GM12875 (cell line): ENCODE results near the gene GADD45G.

ENCODE experiments used
- H3K4me3 ChIP-seq: one replicate; pipeline ENCODE4 v1.5.1; 2011; ENCODE audit warnings: low read depth, low read length, control low read depth
- TF ChIP-seq, protein P1 (sequence below): IDR thresholded peaks from 2 replicates; pipeline ENCODE4 v1.5.1; 2011; ENCODE audit warnings: low read depth, mild to moderate bottlenecking, control low read depth, inconsistent platforms, low read length, moderate library complexity, borderline replicate concordance; ENCODE audit not compliant: insufficient read depth

GADD45G gene

DNA sequence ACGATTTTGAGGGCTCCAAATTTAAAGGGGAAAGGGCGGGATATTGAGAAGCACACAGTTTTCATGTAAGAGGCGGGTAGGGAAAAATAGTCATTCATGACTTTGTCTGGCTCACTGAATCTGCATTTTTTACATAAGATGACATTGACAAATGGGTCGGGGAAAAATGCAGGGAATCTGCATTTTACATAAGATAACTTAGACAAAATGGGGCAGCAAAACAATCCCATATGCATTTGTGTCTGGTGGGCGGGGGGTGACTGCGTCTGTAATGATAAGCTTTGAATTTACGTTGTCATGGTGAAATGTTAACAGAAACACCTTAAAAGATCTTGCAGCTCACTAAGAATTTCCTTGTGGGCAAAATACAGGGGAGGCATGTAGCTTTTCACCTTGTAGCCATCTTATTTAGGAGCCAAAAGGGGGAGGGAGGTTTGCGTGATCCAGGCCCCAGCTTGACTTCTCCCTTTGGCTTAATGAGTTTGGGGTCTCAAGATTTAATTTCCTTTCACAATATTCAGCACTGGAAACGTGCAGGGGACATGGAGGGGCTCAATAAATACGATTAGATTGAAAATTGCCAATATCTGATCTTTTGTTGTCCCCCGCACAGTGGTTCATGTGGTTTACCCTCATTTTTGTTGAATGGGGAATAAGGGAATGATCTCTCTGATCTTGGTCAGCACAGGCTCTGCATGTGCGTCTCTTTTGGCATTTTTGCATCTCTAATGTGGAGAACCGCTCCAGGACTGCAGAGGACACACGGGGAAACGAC is 41.1 kb upstream of the GADD45G start:
- TF ChIP-seq, protein P1, sequence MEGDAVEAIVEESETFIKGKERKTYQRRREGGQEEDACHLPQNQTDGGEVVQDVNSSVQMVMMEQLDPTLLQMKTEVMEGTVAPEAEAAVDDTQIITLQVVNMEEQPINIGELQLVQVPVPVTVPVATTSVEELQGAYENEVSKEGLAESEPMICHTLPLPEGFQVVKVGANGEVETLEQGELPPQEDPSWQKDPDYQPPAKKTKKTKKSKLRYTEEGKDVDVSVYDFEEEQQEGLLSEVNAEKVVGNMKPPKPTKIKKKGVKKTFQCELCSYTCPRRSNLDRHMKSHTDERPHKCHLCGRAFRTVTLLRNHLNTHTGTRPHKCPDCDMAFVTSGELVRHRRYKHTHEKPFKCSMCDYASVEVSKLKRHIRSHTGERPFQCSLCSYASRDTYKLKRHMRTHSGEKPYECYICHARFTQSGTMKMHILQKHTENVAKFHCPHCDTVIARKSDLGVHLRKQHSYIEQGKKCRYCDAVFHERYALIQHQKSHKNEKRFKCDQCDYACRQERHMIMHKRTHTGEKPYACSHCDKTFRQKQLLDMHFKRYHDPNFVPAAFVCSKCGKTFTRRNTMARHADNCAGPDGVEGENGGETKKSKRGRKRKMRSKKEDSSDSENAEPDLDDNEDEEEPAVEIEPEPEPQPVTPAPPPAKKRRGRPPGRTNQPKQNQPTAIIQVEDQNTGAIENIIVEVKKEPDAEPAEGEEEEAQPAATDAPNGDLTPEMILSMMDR, result no peak
- H3K4me3 ChIP-seq, result no peak overlapping the region

DNA sequence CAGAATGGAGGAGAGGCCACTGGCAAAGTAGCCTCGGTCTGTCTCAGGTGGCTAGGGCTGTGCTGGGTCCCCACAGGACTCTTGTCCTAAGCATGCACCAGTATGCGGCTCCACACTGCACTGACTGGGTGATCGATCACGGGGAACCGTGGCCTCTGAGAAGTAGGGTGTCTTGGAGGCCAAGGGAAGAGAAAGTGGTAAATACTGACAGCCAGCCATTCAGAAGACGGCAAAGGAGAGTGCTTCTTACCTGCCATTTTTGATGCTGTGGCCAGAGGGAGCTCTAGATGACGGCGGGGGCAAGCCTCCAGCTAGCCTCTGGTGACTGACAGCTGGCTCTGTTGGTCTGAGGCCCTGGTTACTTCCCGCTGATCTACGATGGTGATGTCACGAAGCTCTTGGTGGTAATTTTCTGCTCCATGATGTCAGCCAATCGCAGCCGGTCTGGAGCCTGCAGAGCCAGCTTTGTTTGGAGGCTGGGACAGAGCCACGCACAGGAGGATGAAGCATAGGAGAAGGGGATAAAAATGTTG is 40.4 kb upstream of the GADD45G start:
- TF ChIP-seq, protein P1, result peak; percentile 61
- no peak overlapping the region for H3K4me3 ChIP-seq

DNA sequence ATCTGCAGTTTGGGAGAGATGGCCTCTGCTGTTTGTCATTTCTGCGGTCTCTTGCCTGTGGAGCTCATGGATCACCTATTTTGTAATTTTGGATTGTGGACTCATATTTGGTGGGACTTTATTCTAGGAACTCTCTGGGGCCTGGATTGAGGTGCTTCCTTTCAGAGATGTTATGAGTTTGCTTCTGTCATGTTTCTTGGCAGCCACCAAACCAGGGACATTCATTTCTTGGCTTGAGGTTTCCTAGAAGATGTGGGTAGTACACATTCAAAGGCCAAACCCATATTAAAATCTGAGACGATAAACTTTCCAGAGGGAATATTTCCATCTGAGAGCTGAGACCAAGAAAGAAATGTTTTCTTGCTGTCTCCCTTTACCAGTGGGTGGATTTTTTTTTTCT is 37.2 kb upstream of the GADD45G start:
- no peak overlapping the region for H3K4me3 ChIP-seq
- TF ChIP-seq, protein P1, result no peak

DNA sequence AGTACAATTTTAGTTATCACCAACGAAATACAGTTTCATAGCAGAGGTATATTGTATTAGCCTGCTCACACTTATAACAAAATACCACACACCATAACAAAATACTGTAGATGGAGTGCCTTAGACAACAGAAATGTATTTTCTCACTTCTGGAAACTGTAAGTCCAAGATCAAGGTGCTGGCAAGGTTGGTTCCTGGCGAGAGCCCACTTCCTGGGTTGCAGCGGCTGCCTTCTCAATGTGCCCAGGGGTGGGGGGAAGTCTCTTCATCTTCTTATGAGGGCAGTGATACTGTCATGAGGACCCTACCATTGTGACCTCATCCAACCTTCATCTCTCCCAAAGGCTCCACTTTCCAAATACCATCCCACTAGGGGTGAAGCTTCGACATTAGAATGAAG is 30.5 kb upstream of the GADD45G start:
- TF ChIP-seq, protein P1, result no peak
- no peak overlapping the region for H3K4me3 ChIP-seq

DNA sequence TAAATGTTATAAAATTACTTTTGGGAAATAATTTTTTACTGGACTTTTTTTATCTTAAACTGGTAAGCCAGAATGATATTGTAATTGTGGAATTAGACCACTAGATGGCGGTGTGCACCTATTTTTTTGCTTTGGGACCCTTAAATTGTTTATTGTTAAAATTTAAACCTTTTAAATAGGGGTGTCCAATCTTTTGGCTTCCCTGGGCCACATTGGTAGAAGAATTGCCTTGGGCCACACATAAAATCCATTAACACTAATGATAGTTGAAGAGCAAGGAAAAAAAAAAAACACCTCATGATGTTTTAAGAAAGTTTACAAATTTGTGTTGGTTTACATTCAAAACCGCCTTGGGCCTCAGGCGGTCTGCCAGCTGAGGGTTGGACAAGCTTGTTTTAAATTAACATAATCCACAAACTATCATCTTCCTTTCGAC is 28.4 kb upstream of the GADD45G start:
- TF ChIP-seq, protein P1, result peak; percentile 36; the same call in 1 of the 2 replicates
- H3K4me3 ChIP-seq, result no peak overlapping the region

DNA sequence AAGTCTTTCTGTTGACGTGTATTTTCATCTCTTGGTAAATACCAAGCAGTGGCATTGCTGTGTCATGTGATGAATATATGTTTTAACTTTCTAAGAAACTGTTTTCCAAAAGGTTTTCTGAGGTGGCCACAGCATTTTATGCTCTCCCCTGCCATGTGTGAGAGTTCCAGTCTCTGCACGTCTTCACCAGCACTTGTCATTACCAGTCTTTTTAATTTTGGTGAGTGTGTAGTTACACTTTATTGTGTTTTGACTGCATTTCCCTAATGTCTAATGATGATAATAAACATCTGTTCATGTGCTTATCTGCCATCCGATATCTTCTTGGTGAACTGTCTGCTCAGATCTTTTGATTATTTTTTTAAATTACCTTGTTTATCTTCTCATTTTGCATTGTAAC is 27.4 kb upstream of the GADD45G start:
- TF ChIP-seq, protein P1, result no peak
- no peak overlapping the region for H3K4me3 ChIP-seq

DNA sequence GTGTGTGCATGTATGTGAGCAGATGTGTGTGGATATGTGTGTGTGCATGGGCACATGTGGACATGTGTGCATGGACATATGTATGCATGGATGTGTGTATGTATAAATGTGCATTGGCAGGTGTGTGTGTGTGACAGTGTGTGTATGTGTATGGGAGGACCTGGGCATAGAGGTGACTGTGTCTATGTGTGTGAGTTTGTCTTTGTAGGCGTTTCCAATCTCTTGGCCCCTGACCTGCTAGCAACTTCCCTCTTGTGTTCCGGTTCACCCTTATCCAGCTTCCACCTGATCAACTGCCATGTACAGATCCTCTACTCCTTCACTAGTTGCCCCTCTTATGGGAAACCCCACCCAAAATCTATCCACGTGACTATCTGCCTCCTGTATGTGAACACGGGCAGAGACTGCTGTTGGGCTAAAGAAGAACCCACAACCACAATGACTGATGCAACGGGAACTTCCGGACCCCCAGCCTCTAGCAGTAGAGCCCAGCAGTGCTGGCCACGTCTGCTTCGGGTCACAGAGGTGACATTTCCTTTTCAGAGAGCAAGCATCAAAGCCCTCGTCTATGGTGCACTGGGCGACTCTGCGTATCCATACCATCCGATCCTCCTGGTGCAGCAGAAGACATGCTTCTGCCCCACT is 24.9 kb upstream of the GADD45G start:
- H3K4me3 ChIP-seq, result no peak overlapping the region
- TF ChIP-seq, protein P1, result no peak
